H9 (cell line): Measurements from ENCODE around the gene MANF. TPM values are rescaled to one million over a fixed set of nuclear protein-coding genes. Genes with fewer than 3 reads are reported as not detected.
A peak's percentile ranks its signal among the peaks of the same experiment; 100 is the strongest.

Source experiments
- DNase-seq: peaks from one replicate; pipeline ENCODE4 v3.0.0-alpha.2; 2017
- H2AFZ ChIP-seq: one replicate; pipeline ENCODE4 v1.6.1; 2013; ENCODE audit warnings: mild to moderate bottlenecking, low read length, control low read depth, moderate library complexity
- H2AK5ac ChIP-seq: 2 replicates; pipeline ENCODE4 v1.6.1; 2013; ENCODE audit warnings: low read length, control low read depth, mixed read lengths; ENCODE audit not compliant: insufficient read length
- H2BK120ac ChIP-seq: one replicate; pipeline ENCODE4 v1.6.1; 2013; ENCODE audit warnings: low read depth, mild to moderate bottlenecking, low read length, control low read depth, inconsistent platforms; ENCODE audit not compliant: poor library complexity, severe bottlenecking
- H2BK12ac ChIP-seq: 2 replicates; pipeline ENCODE4 v1.6.1; 2013; ENCODE audit warnings: low read length, control low read depth, mixed read lengths, low read depth; ENCODE audit not compliant: insufficient read length
- H2BK15ac ChIP-seq: 2 replicates; pipeline ENCODE4 v1.6.1; 2013; ENCODE audit warnings: low read depth, low read length, control low read depth
- H2BK20ac ChIP-seq: one replicate; pipeline ENCODE4 v1.6.1; 2013; ENCODE audit warnings: low read depth, mild to moderate bottlenecking, low read length, control low read depth, inconsistent platforms; ENCODE audit not compliant: poor library complexity, severe bottlenecking
- H2BK5ac ChIP-seq: 2 replicates; pipeline ENCODE4 v1.6.1; 2013; ENCODE audit warnings: low read length, control low read depth, mixed read lengths; ENCODE audit not compliant: insufficient read length
- H3K14ac ChIP-seq: 2 replicates; pipeline ENCODE4 v1.6.1; 2013; ENCODE audit warnings: low read length, control low read depth; ENCODE audit not compliant: insufficient read depth
- H3K18ac ChIP-seq: 2 replicates; pipeline ENCODE4 v1.6.1; 2013; ENCODE audit warnings: low read depth, mild to moderate bottlenecking, mixed read lengths, low read length, control low read depth; ENCODE audit not compliant: insufficient read length
- H3K23ac ChIP-seq: 2 replicates; pipeline ENCODE4 v1.6.1; 2013; ENCODE audit warnings: low read length, control low read depth, mixed read lengths, low read depth; ENCODE audit not compliant: insufficient read length
- H3K23me2 ChIP-seq: 2 replicates; pipeline ENCODE4 v1.6.1; 2013; ENCODE audit warnings: low read depth, mild to moderate bottlenecking, mixed read lengths, low read length, control low read depth; ENCODE audit not compliant: insufficient read length, poor library complexity, severe bottlenecking
- H3K27ac ChIP-seq: 2 replicates; pipeline ENCODE4 v1.5.1; 2013; ENCODE audit warnings: low read length, control low read depth, mixed read lengths, low read depth; ENCODE audit not compliant: insufficient read length
- H3K27me3 ChIP-seq: 2 replicates; pipeline ENCODE4 v1.6.1; 2013; ENCODE audit warnings: low read length, control low read depth, inconsistent platforms; ENCODE audit not compliant: insufficient read depth
- H3K4ac ChIP-seq: 2 replicates; pipeline ENCODE4 v1.6.1; 2013; ENCODE audit warnings: low read depth, mild to moderate bottlenecking, control low read depth, inconsistent platforms, low read length, moderate library complexity
- H3K4me1 ChIP-seq: 2 replicates; pipeline ENCODE4 v1.6.1; 2013; ENCODE audit warnings: low read length, control low read depth, inconsistent platforms; ENCODE audit not compliant: insufficient read depth
- H3K4me2 ChIP-seq: 2 replicates; pipeline ENCODE4 v1.6.1; 2013; ENCODE audit warnings: low read length, control low read depth, mixed read lengths; ENCODE audit not compliant: insufficient read length, insufficient read depth
- H3K56ac ChIP-seq: 2 replicates; pipeline ENCODE4 v1.6.1; 2013; ENCODE audit warnings: low read depth, mild to moderate bottlenecking, mixed read lengths, low read length, control low read depth; ENCODE audit not compliant: insufficient read length
- H3K79me1 ChIP-seq: 2 replicates; pipeline ENCODE4 v1.6.1; 2013; ENCODE audit warnings: low read depth, mild to moderate bottlenecking, moderate library complexity, low read length, control low read depth, inconsistent platforms; ENCODE audit not compliant: insufficient read depth, poor library complexity, severe bottlenecking
- H3K79me2 ChIP-seq: 2 replicates; pipeline ENCODE4 v1.6.1; 2013; ENCODE audit warnings: low read length, control low read depth, inconsistent platforms; ENCODE audit not compliant: insufficient read depth
- H3K9ac ChIP-seq: 2 replicates; pipeline ENCODE4 v1.6.1; 2013; ENCODE audit warnings: low read length, control low read depth, mixed read lengths; ENCODE audit not compliant: insufficient read length; ENCODE audit errors: extremely low read depth
- H3K9me3 ChIP-seq: one replicate; pipeline ENCODE4 v1.6.1; 2013; ENCODE audit warnings: low read depth, low read length, inconsistent platforms; ENCODE audit not compliant: control insufficient read depth
- H3T11ph ChIP-seq: one replicate; pipeline ENCODE4 v1.6.1; 2013; ENCODE audit warnings: mild to moderate bottlenecking, low read length, control low read depth, inconsistent platforms
- H4K20me1 ChIP-seq: one replicate; pipeline ENCODE4 v1.6.1; 2013; ENCODE audit not compliant: control insufficient read depth, insufficient read length, insufficient read depth
- H4K5ac ChIP-seq: 2 replicates; pipeline ENCODE4 v1.6.1; 2013; ENCODE audit warnings: low read depth, mild to moderate bottlenecking, mixed read lengths, low read length, control low read depth; ENCODE audit not compliant: insufficient read length
- H4K8ac ChIP-seq: replicated peaks from 2 replicates; pipeline ENCODE4 v1.6.1; 2013; ENCODE audit warnings: low read length, control low read depth, mixed read lengths, low read depth; ENCODE audit not compliant: insufficient read length
- H4K91ac ChIP-seq: 2 replicates; pipeline ENCODE4 v1.6.1; 2013; ENCODE audit warnings: low read depth, mild to moderate bottlenecking, moderate library complexity, mixed read lengths, low read length, control low read depth; ENCODE audit not compliant: insufficient read length
- H3K27ac Mint-ChIP-seq, 3 experiments: 2 replicates in 2 of 3; 3 replicates in 1 of 3; pipeline ENCODE4 v1.8.0; 2020 to 2021; ENCODE audit warnings: mixed read lengths in 3 of 3, mild to moderate bottlenecking in 1 of 3, moderate library complexity in 1 of 3
- H3K27me3 Mint-ChIP-seq: 2 replicates; pipeline ENCODE4 v1.8.0; 2021; ENCODE audit warnings: low read depth, mild to moderate bottlenecking, moderate library complexity, mixed read lengths
- H3K36me3 Mint-ChIP-seq, 3 experiments: 2 replicates in 2 of 3; 3 replicates in 1 of 3; pipeline ENCODE4 v1.8.0; 2020 to 2021; ENCODE audit warnings: low read depth in 3 of 3, mixed read lengths in 3 of 3; ENCODE audit not compliant: insufficient read depth in 1 of 3
- H3K4me1 Mint-ChIP-seq, 2 experiments: 2 replicates each; pipeline ENCODE4 v1.8.0; 2020; ENCODE audit warnings: mixed read lengths in 2 of 2
- H3K4me3 Mint-ChIP-seq, 2 experiments: 2 replicates in 1 of 2; 3 replicates in 1 of 2; pipeline ENCODE4 v1.8.0; 2020 to 2021; ENCODE audit warnings: mild to moderate bottlenecking in 2 of 2, mixed read lengths in 2 of 2, moderate library complexity in 1 of 2
- H3K9me3 Mint-ChIP-seq, 2 experiments: 2 replicates in 1 of 2; 3 replicates in 1 of 2; pipeline ENCODE4 v1.8.0; 2020; ENCODE audit warnings: mild to moderate bottlenecking in 2 of 2, mixed read lengths in 2 of 2, moderate library complexity in 1 of 2
- CTCF ChIP-seq: fragments of 200-600 bp; sonication (generic); conservative IDR thresholded peaks from 3 replicates; pipeline ENCODE4 v1.8.0; 2021; ENCODE audit warnings: antibody characterized with exemption, mild to moderate bottlenecking
- WGBS: extraction: QIAGEN DNeasy Blood & Tissue Kit; methylation state at CpG from one replicate; pipeline ENCODE4 v1.1.7; 2013; ENCODE audit warnings: missing lambda C conversion rate, low lambda C conversion rate, mixed read lengths; ENCODE audit not compliant: insufficient read length; ENCODE audit errors: extremely low coverage; 5-methylcytosine and 5-hydroxymethylcytosine counted together
- total RNA-seq: library from RNA; stranded (reverse); gene quantifications from 2 replicates; pipeline ENCODE4 v1.2.1, GENCODE V29; 2021

MANF gene
- total RNA-seq, 1 experiment from 2014 or later, result 148 TPM

GRCh38 chr3:51386159-51386851 lies 1.2 kb downstream of the MANF start:
- Histone ChIP-seq H2BK20ac (no peak overlapping the region), H3K4me1 (0 out of 2 replicates have a peak, but pooled peaks cover 6% of the 10 kb centered on the region), H4K8ac (no peak overlapping the region), H3K23me2 (peaks cover 16% of the 10 kb centered on the region), H2AK5ac (no peak overlapping the region), H3K14ac (no peak overlapping the region), H3K4me2 (peak overlapping the region; percentile 89), H3K56ac (no peak overlapping the region), H3K4ac (no peak overlapping the region), H3K18ac (no peak overlapping the region), H4K20me1 (no peaks in the 10 kb centered on the region), H2BK5ac (no peak overlapping the region), H2BK15ac (no peak overlapping the region), H3K27me3 (no peaks in the 10 kb centered on the region), H2BK12ac (no peak overlapping the region), H2BK120ac (no peak overlapping the region), H3K9me3 (no peaks in the 10 kb centered on the region), H4K91ac (no peak overlapping the region), H2AFZ (no peak overlapping the region), H3T11ph (no peak overlapping the region), H3K23ac (no peak overlapping the region), H3K27ac (no peak overlapping the region), H4K5ac (no peak overlapping the region), H3K79me1 (peaks cover 3% of the 10 kb centered on the region), H3K9ac (peak overlapping the region; percentile 91), H3K79me2 (peaks cover 11% of the 10 kb centered on the region)
- H3K4me3 Mint-ChIP-seq, result peak overlapping the region; percentile 95 to 98
- no peak; the same call in 2 of the 3 replicates for TF ChIP-seq CTCF
- H3K27me3 Mint-ChIP-seq, result peaks cover 2% of the 10 kb centered on the region; the same call in 1 of the 2 replicates
- no CpG with 5 or more reads among the region's 8 CpGs for WGBS
- no peaks in the 10 kb centered on the region; a peak in 1 of 5 replicates for H3K9me3 Mint-ChIP-seq
- peak; percentile 23 for DNase-seq
- peak overlapping the region; percentile 43 to 99 (median 94); a peak in 6 of 7 replicates for H3K27ac Mint-ChIP-seq
- H3K36me3 Mint-ChIP-seq, result peaks cover 30 to 52% (median 49%) of the 10 kb centered on the region in 3 experiments
- peaks cover 38 to 52% of the 10 kb centered on the region in 2 experiments for H3K4me1 Mint-ChIP-seq
